ENCODE measurements around the gene EFHC2. TPM values are rescaled to one million over a fixed set of nuclear protein-coding genes. Genes with fewer than 3 reads are reported as not detected.

EFHC2 gene
- total and polyA plus RNA-seq, 2 of the 8 experiments (the other 6 are each of a cell fraction or from before 2014, with no cell fraction given), result 1.8 to 3.4 TPM

DNA sequence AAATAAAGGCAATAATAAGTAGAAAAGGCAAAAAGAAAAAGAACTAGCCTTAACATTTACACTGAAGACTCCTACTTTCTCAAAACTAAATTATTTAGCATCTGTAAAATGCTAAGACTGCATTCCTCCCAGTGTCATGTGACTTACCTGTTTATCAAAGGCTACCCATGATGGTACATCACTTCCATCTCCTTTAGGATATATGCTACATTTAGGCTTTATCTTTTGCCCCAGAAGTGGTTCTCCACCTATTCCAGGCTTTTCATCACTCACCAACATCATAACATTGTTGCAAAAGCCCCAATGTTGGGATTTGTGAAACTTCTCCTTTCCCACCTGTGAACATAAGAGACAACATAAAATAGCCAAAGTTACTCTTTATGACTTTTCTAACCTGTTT is 31.1 kb downstream of the EFHC2 start:
- no peak overlapping the region for H3K14ac ChIP-seq (ENCODE audit: insufficient read length)
- no peak overlapping the region for H3K9ac ChIP-seq (replicated peaks in 1 of 4; ENCODE audit: extremely low read depth in 1 of 4, low read depth in 3 of 4, low read length in 3 of 4)
- H3K23ac ChIP-seq (ENCODE audit: insufficient read length), result no peak overlapping the region
- no peak overlapping the region for H3K27ac ChIP-seq (ENCODE audit: low read depth, low read length)
- no peak overlapping the region for H4K91ac ChIP-seq (replicated peaks; ENCODE audit: insufficient read length, low read length)
- no peak overlapping the region for H3K4me2 ChIP-seq (ENCODE audit: insufficient read depth in 1 of 2, low read depth in 2 of 2, low read length in 2 of 2)
- no peak overlapping the region for H2BK12ac ChIP-seq (ENCODE audit: low read depth, low read length)
- no peak overlapping the region for H3K4ac ChIP-seq (replicated peaks; ENCODE audit: insufficient read length, low read depth, low read length)
- no peak overlapping the region for H4K8ac ChIP-seq (ENCODE audit: extremely low read depth, insufficient read depth, low read length)
- H3K27me3 ChIP-seq (replicated peaks in 1 of 4; ENCODE audit: control insufficient read depth in 3 of 4, extremely low read depth in 1 of 4, insufficient read depth in 3 of 4, low read length in 3 of 4), result no peaks in the 10 kb centered on the region
- no peaks in the 10 kb centered on the region for H3K4me1 ChIP-seq (replicated peaks in 1 of 4; ENCODE audit: control insufficient read depth in 3 of 4, insufficient read depth in 4 of 4, low read length in 3 of 4)
- H2AK5ac ChIP-seq (ENCODE audit: low read depth, low read length), result no peak overlapping the region
- no peak overlapping the region for H2BK5ac ChIP-seq (ENCODE audit: low read depth, low read length)
- CTCF ChIA-PET (ENCODE audit: partially characterized antibody), result no interaction called here
- H4K5ac ChIP-seq (ENCODE audit: insufficient read length, low read depth, low read length), result no peak overlapping the region
- no peak for DNase-seq (ENCODE audit: low read depth in 1 of 2, low spot score in 2 of 2)
- no peak overlapping the region for H2BK15ac ChIP-seq (ENCODE audit: low read length)
- H3K36me3 ChIP-seq (ENCODE audit: control insufficient read depth in 2 of 4, insufficient read depth in 4 of 4, low read length in 3 of 4), result no peaks in the 10 kb centered on the region
- H3K79me1 ChIP-seq (ENCODE audit: low read depth, low read length), result no peaks in the 10 kb centered on the region
- H2AFZ ChIP-seq (ENCODE audit: low read length), result no peak overlapping the region
- no peaks in the 10 kb centered on the region for H3K23me2 ChIP-seq (ENCODE audit: low read depth, low read length)
- H3K18ac ChIP-seq (ENCODE audit: extremely low read depth, low read length), result no peak overlapping the region; the same call in 1 of the 2 replicates
- H3K56ac ChIP-seq (replicated peaks; ENCODE audit: insufficient read length, low read depth, low read length), result no peak overlapping the region
- no peaks in the 10 kb centered on the region for H4K20me1 ChIP-seq (replicated peaks in 1 of 2; ENCODE audit: control insufficient read depth in 1 of 2, insufficient read depth in 2 of 2, low read length in 2 of 2)
- POLR2A ChIA-PET (ENCODE audit: partially characterized antibody), result no interaction called here
- H3K79me2 ChIP-seq (ENCODE audit: control insufficient read depth in 1 of 2, insufficient read depth in 2 of 2, low read length in 2 of 2), result no peaks in the 10 kb centered on the region
- no peak overlapping the region for H3K4me3 ChIP-seq (ENCODE audit: extremely low read depth in 1 of 4, insufficient read depth in 2 of 4, low read depth in 3 of 4, low read length in 4 of 4)
- TF ChIP-seq BACH1 (IDR thresholded peaks at IDR 0.05; ENCODE audit: low read length), result no peak
- no peak for TF ChIP-seq ZNF274 (IDR thresholded peaks at IDR 0.05; ENCODE audit: borderline replicate concordance, extremely low read depth, low read length)
- no peak for TF ChIP-seq SIX5 (IDR thresholded peaks at IDR 0.05; ENCODE audit: low read depth, low read length)
- H3K9me3 ChIP-seq (ENCODE audit: insufficient read depth in 2 of 2, low read depth in 1 of 2, low read length in 1 of 2), result no peaks in the 10 kb centered on the region
- no peak overlapping the region for H2BK120ac ChIP-seq (replicated peaks; ENCODE audit: low read depth, low read length)
- FAIRE-seq, result no peak
- no peak overlapping the region for H2BK20ac ChIP-seq (ENCODE audit: low read length)
